PC-3 (cell line): Measurements from ENCODE around the gene SYT9.

Source experiments
- EZH2 ChIP-seq: fragments of 300-600 bp; sonication (generic); IDR thresholded peaks from one replicate; pipeline ENCODE4 v1.6.1; 2017; ENCODE audit warnings: antibody characterized with exemption, mild to moderate bottlenecking, low read length; ENCODE audit not compliant: unreplicated experiment
- TF ChIP-seq, protein P1 (sequence below): fragments of 300-600 bp; sonication (generic); conservative IDR thresholded peaks from 2 replicates; pipeline ENCODE4 v1.5.1; 2017; ENCODE audit warnings: antibody characterized with exemption, low read depth, mild to moderate bottlenecking, low read length

DNA sequence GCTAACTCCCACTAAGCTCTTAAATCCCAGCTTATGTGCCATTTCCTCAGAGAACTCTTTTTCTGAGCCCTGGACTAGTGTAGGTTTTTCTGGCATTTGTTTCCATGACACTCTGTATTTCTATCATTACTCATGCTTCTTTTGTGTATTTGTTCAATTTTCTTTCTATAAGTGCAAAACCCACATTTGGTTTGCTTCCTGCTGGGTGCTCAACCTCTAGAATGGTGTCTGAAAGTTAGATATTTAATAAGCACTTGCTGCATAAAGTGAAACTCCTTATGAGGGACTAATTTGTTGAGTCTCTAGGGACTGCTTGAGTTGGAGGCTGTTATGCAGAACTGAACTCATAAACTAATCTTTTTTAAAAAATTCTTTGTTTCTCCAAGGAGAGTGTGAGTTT is 68.6 kb downstream of the SYT9 start:
- no peak for TF ChIP-seq EZH2
- TF ChIP-seq, protein P1, sequence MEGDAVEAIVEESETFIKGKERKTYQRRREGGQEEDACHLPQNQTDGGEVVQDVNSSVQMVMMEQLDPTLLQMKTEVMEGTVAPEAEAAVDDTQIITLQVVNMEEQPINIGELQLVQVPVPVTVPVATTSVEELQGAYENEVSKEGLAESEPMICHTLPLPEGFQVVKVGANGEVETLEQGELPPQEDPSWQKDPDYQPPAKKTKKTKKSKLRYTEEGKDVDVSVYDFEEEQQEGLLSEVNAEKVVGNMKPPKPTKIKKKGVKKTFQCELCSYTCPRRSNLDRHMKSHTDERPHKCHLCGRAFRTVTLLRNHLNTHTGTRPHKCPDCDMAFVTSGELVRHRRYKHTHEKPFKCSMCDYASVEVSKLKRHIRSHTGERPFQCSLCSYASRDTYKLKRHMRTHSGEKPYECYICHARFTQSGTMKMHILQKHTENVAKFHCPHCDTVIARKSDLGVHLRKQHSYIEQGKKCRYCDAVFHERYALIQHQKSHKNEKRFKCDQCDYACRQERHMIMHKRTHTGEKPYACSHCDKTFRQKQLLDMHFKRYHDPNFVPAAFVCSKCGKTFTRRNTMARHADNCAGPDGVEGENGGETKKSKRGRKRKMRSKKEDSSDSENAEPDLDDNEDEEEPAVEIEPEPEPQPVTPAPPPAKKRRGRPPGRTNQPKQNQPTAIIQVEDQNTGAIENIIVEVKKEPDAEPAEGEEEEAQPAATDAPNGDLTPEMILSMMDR: no peak
